Measurements from ENCODE around the gene ZNF2. TPM values are rescaled to one million over a fixed set of nuclear protein-coding genes. Genes with fewer than 3 reads are reported as not detected.

Gene ZNF2
- total RNA-seq, 1 experiment from 2014 or later = 5.6 TPM

DNA sequence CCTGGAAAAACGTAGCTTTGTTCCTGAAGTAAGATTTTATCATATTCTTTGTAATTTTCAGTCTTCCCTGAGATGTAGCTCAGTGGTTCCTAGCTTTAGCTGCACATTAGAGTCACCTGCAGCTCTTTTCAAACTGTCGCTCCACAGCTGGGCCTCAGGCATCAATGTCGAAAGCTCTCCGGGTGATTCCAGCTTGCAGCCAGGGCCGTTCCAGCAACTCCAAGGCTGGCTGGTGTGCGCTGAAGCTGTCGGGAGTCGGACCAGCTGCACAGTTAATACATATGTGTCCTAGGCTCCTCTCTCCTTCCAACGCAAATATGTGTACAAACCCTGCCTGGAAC is 609 bp upstream of the ZNF2 start:
- ChIA-PET POLR2A (no interaction called here), CTCF (no interaction called here)
- Histone ChIP-seq H3K27ac (ENCODE audit: low read length) (peak overlapping the region; percentile 99), H3K9me3 (ENCODE audit: control insufficient read depth, insufficient read depth, low read depth, low read length) (no peaks in the 10 kb centered on the region), H3K4me1 (ENCODE audit: control insufficient read depth, insufficient read depth, low read length) (peaks cover 11% of the 10 kb centered on the region), H3K27me3 (ENCODE audit: control insufficient read depth, insufficient read depth, low read length) (no peaks in the 10 kb centered on the region), H3K4me3 (ENCODE audit: low read depth in 2 of 2, low read length in 2 of 2) (peak overlapping the region; percentile 89 to 99), H3K36me3 (ENCODE audit: control insufficient read depth, insufficient read depth, low read length) (peaks cover 2% of the 10 kb centered on the region; the same call in 1 of the 2 replicates)
- TF ChIP-seq, protein P1, sequence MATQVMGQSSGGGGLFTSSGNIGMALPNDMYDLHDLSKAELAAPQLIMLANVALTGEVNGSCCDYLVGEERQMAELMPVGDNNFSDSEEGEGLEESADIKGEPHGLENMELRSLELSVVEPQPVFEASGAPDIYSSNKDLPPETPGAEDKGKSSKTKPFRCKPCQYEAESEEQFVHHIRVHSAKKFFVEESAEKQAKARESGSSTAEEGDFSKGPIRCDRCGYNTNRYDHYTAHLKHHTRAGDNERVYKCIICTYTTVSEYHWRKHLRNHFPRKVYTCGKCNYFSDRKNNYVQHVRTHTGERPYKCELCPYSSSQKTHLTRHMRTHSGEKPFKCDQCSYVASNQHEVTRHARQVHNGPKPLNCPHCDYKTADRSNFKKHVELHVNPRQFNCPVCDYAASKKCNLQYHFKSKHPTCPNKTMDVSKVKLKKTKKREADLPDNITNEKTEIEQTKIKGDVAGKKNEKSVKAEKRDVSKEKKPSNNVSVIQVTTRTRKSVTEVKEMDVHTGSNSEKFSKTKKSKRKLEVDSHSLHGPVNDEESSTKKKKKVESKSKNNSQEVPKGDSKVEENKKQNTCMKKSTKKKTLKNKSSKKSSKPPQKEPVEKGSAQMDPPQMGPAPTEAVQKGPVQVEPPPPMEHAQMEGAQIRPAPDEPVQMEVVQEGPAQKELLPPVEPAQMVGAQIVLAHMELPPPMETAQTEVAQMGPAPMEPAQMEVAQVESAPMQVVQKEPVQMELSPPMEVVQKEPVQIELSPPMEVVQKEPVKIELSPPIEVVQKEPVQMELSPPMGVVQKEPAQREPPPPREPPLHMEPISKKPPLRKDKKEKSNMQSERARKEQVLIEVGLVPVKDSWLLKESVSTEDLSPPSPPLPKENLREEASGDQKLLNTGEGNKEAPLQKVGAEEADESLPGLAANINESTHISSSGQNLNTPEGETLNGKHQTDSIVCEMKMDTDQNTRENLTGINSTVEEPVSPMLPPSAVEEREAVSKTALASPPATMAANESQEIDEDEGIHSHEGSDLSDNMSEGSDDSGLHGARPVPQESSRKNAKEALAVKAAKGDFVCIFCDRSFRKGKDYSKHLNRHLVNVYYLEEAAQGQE (IDR thresholded peaks at IDR 0.05; ENCODE audit: insufficient read depth in 1 of 2, low read depth in 2 of 2, low read length in 1 of 2) = no peak
- TF ChIP-seq, protein P2, sequence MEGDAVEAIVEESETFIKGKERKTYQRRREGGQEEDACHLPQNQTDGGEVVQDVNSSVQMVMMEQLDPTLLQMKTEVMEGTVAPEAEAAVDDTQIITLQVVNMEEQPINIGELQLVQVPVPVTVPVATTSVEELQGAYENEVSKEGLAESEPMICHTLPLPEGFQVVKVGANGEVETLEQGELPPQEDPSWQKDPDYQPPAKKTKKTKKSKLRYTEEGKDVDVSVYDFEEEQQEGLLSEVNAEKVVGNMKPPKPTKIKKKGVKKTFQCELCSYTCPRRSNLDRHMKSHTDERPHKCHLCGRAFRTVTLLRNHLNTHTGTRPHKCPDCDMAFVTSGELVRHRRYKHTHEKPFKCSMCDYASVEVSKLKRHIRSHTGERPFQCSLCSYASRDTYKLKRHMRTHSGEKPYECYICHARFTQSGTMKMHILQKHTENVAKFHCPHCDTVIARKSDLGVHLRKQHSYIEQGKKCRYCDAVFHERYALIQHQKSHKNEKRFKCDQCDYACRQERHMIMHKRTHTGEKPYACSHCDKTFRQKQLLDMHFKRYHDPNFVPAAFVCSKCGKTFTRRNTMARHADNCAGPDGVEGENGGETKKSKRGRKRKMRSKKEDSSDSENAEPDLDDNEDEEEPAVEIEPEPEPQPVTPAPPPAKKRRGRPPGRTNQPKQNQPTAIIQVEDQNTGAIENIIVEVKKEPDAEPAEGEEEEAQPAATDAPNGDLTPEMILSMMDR (IDR thresholded peaks at IDR 0.05) = no peak
- TF ChIP-seq TCF7L2 (IDR thresholded peaks at IDR 0.05; ENCODE audit: low read depth, low read length) (no peak), POLR2AphosphoS5 (IDR thresholded peaks at IDR 0.05; ENCODE audit: low read depth, low read length) (no peak), SIN3A (IDR thresholded peaks at IDR 0.05; ENCODE audit: borderline replicate concordance, insufficient read depth, low read depth, low read length) (no peak)
- in situ Hi-C loops (cut with HindIII; ENCODE audit: low pct_unique_long_range_greater_than_20kb, low sequenced_read_pairs) (no loop called here), intact Hi-C loops (cut with micrococcal nuclease; ENCODE audit: unreplicated experiment) (no loop called here)
- DNase-seq (ENCODE audit: low read depth, low spot score) = no peak
- ATAC-seq = no peak; the same call in 1 of the 2 replicates
- BruUV-seq (replicated peaks) = TSS peak; percentile 97

DNA sequence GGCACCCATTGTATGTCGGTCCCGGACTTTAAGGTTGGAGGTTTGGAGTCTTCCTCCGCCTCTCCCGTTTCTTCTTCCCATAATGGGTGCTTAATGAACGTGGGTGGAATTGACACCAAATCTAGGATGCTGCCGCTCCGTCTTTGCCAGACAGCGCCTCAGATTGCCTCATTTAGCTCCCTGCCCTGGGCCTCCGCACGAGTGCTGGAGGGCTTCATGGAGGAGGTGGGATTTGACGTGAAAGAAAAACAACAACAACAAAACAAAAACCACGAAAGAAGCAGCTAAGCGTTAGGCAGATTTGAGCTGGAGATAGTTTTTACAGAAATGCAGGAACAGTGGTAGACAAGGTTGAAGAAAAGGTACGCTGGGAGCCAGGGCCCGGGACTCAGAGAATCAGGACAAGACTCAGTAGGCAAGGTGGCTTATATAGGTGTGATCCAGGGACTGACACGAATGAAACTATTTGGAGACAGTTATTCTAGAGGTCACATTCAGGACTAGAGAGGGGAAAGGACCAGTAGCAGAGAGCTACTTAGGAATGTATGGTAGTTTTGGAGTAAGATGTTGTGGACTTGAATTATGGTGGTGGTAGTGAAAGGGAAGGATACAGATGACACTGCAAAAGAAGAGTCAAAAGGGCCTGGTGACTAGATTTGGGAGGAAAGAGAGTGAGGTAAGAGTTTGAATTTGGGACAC is 605 bp downstream of the ZNF2 start:
- ChIA-PET CTCF (interaction anchor here (0.5 kb wide), 1 partner anchor 27 kb away, joined by 6 read pairs; no protein-coding TSS in a partner anchor), POLR2A (no interaction called here)
- intact Hi-C loops (cut with micrococcal nuclease; ENCODE audit: unreplicated experiment) = no loop called here
- no peak for TF ChIP-seq TCF7L2 (IDR thresholded peaks at IDR 0.05; ENCODE audit: low read depth, low read length)
- TF ChIP-seq, protein P2 (IDR thresholded peaks at IDR 0.05) = no peak
- no peak for TF ChIP-seq SIN3A (IDR thresholded peaks at IDR 0.05; ENCODE audit: borderline replicate concordance, insufficient read depth, low read depth, low read length)
- TF ChIP-seq POLR2AphosphoS5 (IDR thresholded peaks at IDR 0.05; ENCODE audit: low read depth, low read length) = no peak
- TF ChIP-seq, protein P1 (IDR thresholded peaks at IDR 0.05; ENCODE audit: insufficient read depth in 1 of 2, low read depth in 2 of 2, low read length in 1 of 2) = no peak
- in situ Hi-C loops (cut with HindIII; ENCODE audit: low pct_unique_long_range_greater_than_20kb, low sequenced_read_pairs) = no loop called here
- no peak; the same call in 1 of the 2 replicates for ATAC-seq
- no peak for DNase-seq (ENCODE audit: low read depth, low spot score)
- H3K27ac ChIP-seq (ENCODE audit: low read length) = peak overlapping the region; percentile 99
- TSS peak; percentile 78 for BruUV-seq (replicated peaks)
- H3K36me3 ChIP-seq (ENCODE audit: control insufficient read depth, insufficient read depth, low read length) = peaks cover 2% of the 10 kb centered on the region; the same call in 1 of the 2 replicates
- H3K4me1 ChIP-seq (ENCODE audit: control insufficient read depth, insufficient read depth, low read length) = peaks cover 11% of the 10 kb centered on the region
- peak overlapping the region; percentile 89 to 99 for H3K4me3 ChIP-seq (ENCODE audit: low read depth in 2 of 2, low read length in 2 of 2)
- H3K27me3 ChIP-seq (ENCODE audit: control insufficient read depth, insufficient read depth, low read length) = no peaks in the 10 kb centered on the region
- H3K9me3 ChIP-seq (ENCODE audit: control insufficient read depth, insufficient read depth, low read depth, low read length) = no peaks in the 10 kb centered on the region
